Right atrium auricular region (tissue), 2 donors: ENCODE data around the gene TNFAIP8L3. TPM values are rescaled to one million over a fixed set of nuclear protein-coding genes. Genes with fewer than 3 reads are reported as not detected.
A peak's percentile ranks its signal among the peaks of the same experiment; 100 is the strongest.

ENCODE experiments used
- DNase-seq: peaks from one replicate; pipeline ENCODE4 v3.0.0-alpha.2; 2019; ENCODE audit warnings: low spot score
- H3K27ac ChIP-seq, 2 donors: fragments of 200-600 bp; sonication (generic); 1 replicate in 1 of 2; 2 replicates in 1 of 2; pipeline ENCODE4 v1.5.1; 2016 to 2019
- H3K27me3 ChIP-seq, 2 donors: fragments of 200-600 bp; sonication (generic); one replicate each; pipeline versions ENCODE4 v1.5.1 to v1.6.0; 2017 to 2019
- H3K36me3 ChIP-seq: fragments of 200-600 bp; sonication (generic); one replicate; pipeline ENCODE4 v1.5.1; 2016
- H3K4me1 ChIP-seq, 2 donors: fragments of 200-600 bp; sonication (generic); one replicate each; pipeline versions ENCODE4 v1.5.1 to v1.6.0; 2017 to 2019
- H3K4me3 ChIP-seq, 2 donors: fragments of 200-600 bp; sonication (generic); 1 replicate in 1 of 2; 2 replicates in 1 of 2; pipeline ENCODE4 v1.5.1; 2017 to 2019; ENCODE audit warnings: mild to moderate bottlenecking in 1 of 2, moderate library complexity in 1 of 2
- H3K9me3 ChIP-seq, 2 donors: fragments of 200-600 bp; sonication (generic); one replicate each; pipeline ENCODE4 v1.5.1; 2019
- CTCF ChIP-seq, 2 donors: fragments of 200-600 bp; sonication (generic); IDR thresholded peaks; one replicate each; pipeline ENCODE4 v1.5.1; 2019; ENCODE audit warnings: antibody characterized with exemption in 2 of 2
- total RNA-seq, 2 donors: library from RNA; depleted of rRNA; stranded (reverse); fragments of >200 nt; gene quantifications; one replicate each; pipeline ENCODE4 v1.1.0, GENCODE V29; 2016

Gene TNFAIP8L3
- total RNA-seq, 2 donors from 2014 or later: 1.2 to 7.7 TPM

- DNase-seq: no peak
Observed at GRCh38 chr15:51097553-51098330, 3.0 kb upstream of the TNFAIP8L3 start.

DNA sequence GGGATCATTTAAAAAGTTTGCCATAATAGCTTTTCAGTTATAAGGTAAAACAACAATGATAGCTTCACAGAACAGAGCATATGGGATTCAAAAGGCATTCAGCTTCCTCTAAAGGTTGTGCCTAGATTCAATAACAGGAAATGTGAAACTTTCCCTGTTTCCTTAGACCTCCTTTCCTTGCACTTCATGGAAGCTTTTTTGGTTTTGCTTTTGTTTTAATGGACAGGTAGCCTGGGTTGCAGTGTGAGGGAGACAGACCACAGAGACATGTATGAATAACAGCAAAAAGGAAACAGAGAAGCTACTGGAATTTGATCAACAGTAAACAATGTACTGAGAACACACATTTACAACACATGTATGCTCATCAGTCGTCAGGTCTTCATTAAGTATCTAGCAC lies 2.3 kb upstream of the TNFAIP8L3 start:
- H3K27ac ChIP-seq: no peak overlapping the region
- no peaks in the 10 kb centered on the region for H3K27me3 ChIP-seq

More at GRCh38 chr15:51097553-51098330, 3.0 kb upstream of the TNFAIP8L3 start:
- H3K4me3 ChIP-seq: no peak overlapping the region
- no peak for TF ChIP-seq CTCF (IDR thresholded peaks at IDR 0.05)
- no peaks in the 10 kb centered on the region for H3K9me3 ChIP-seq
- peaks cover 0 to 37% of the 10 kb centered on the region in 2 donors for H3K4me1 ChIP-seq
- H3K27me3 ChIP-seq: no peaks in the 10 kb centered on the region
- H3K36me3 ChIP-seq: no peaks in the 10 kb centered on the region
- peak overlapping the region in 1 of 2 donors; percentile 29 for H3K27ac ChIP-seq

GRCh38 chr15:51095681-51096331 lies 1.1 kb upstream of the TNFAIP8L3 start:
- Histone ChIP-seq H3K4me3 (no peak overlapping the region), H3K4me1 (peaks cover 0 to 37% of the 10 kb centered on the region in 2 donors), H3K27ac (no peak overlapping the region), H3K36me3 (no peaks in the 10 kb centered on the region), H3K9me3 (no peaks in the 10 kb centered on the region), H3K27me3 (no peaks in the 10 kb centered on the region)
- no peak for DNase-seq
- TF ChIP-seq CTCF (IDR thresholded peaks at IDR 0.05): no peak

More for the DNA sequence above, 2.3 kb upstream of the TNFAIP8L3 start:
- Histone ChIP-seq H3K36me3 (no peaks in the 10 kb centered on the region), H3K9me3 (no peaks in the 10 kb centered on the region), H3K4me1 (peaks cover 0 to 37% of the 10 kb centered on the region in 2 donors), H3K4me3 (no peak overlapping the region)
- TF ChIP-seq CTCF (IDR thresholded peaks at IDR 0.05): no peak
- DNase-seq: no peak

DNA sequence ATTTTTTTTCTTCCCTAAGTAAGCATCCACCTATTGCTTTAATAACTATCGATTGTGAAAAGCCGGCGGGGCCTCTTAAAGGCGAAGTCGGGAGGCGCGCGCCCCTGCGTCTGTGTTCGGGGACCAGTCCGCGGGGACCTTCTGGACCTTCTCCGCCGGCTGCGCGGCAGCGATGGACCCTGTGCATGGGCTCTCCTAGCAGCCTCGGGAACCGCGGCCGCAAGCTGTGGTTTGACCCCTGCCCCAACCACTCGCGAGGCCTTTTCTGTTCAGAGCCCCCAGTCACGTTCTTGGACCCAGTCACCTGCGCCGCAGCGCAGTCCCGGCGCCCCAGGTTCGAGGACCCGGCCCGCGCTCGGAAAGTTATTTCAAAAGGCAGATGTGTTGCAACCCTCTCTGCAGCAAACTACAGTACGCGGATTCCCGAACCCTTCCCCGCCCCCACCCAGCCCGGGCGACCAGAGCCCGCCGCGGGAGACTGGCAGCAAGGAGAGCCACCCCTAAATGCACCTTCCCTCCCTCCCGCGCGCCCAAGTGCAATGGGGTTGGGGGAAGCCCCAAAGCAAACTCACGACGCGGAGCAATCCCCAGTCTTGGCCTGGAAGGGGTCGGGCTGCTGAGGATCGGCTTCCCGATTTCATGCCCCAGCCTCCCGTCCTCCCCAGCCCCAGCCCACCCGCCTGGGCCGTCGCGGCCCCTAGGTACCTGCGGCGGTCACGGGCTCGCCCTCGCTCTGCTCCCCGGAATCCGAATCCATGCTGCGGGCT lies 684 bp downstream of the TNFAIP8L3 start:
- no peaks in the 10 kb centered on the region for H3K9me3 ChIP-seq
- peaks cover 0 to 37% of the 10 kb centered on the region in 2 donors for H3K4me1 ChIP-seq
- H3K27me3 ChIP-seq: no peaks in the 10 kb centered on the region
- peak overlapping the region; percentile 51 to 69 for H3K4me3 ChIP-seq
- no peaks in the 10 kb centered on the region for H3K36me3 ChIP-seq
- peak; percentile 79 for DNase-seq
- TF ChIP-seq CTCF (IDR thresholded peaks at IDR 0.05): no peak
- H3K27ac ChIP-seq: peak overlapping the region; percentile 59 to 77

- Histone ChIP-seq H3K27me3 (no peaks in the 10 kb centered on the region), H3K4me3 (peak overlapping the region; percentile 51 to 69), H3K4me1 (peaks cover 0 to 37% of the 10 kb centered on the region in 2 donors), H3K9me3 (no peaks in the 10 kb centered on the region), H3K36me3 (no peaks in the 10 kb centered on the region), H3K27ac (peak overlapping the region; percentile 59 to 77)
- no peak for TF ChIP-seq CTCF (IDR thresholded peaks at IDR 0.05)
- no peak for DNase-seq
Observed at GRCh38 chr15:51093488-51093838, 1.2 kb downstream of the TNFAIP8L3 start.
